Glutamatergic neuron (in vitro differentiated cells): Measurements from ENCODE around the gene PPP1CB. TPM values are rescaled to one million over a fixed set of nuclear protein-coding genes. Genes with fewer than 3 reads are reported as not detected.

Experiments
- DNase-seq: peaks from one replicate; pipeline ENCODE4 v3.0.0; 2022
- H3K27ac Mint-ChIP-seq: one replicate; pipeline ENCODE4 v1.8.0; 2020; ENCODE audit warnings: mild to moderate bottlenecking, mixed read lengths, inconsistent platforms; ENCODE audit not compliant: unreplicated experiment
- H3K27me3 Mint-ChIP-seq: one replicate; pipeline ENCODE4 v1.8.0; 2020; ENCODE audit warnings: mild to moderate bottlenecking, moderate library complexity, mixed read lengths, inconsistent platforms; ENCODE audit not compliant: unreplicated experiment
- H3K36me3 Mint-ChIP-seq: one replicate; pipeline ENCODE4 v1.8.0; 2020; ENCODE audit warnings: mild to moderate bottlenecking, mixed read lengths, inconsistent platforms; ENCODE audit not compliant: unreplicated experiment
- H3K4me1 Mint-ChIP-seq: one replicate; pipeline ENCODE4 v1.8.0; 2020; ENCODE audit warnings: mild to moderate bottlenecking, low read depth, mixed read lengths, inconsistent platforms; ENCODE audit not compliant: unreplicated experiment
- H3K4me3 Mint-ChIP-seq: one replicate; pipeline ENCODE4 v1.8.0; 2020; ENCODE audit warnings: mild to moderate bottlenecking, mixed read lengths, inconsistent platforms; ENCODE audit not compliant: unreplicated experiment
- H3K9me3 Mint-ChIP-seq: one replicate; pipeline ENCODE4 v1.8.0; 2020; ENCODE audit warnings: mild to moderate bottlenecking, moderate library complexity, mixed read lengths, inconsistent platforms; ENCODE audit not compliant: unreplicated experiment
- total RNA-seq: library from RNA; stranded (reverse); fragmentation: NEBNext Ultra II Directional; extraction: Animal tissue kit (Norgen Biotek cat#: 25700); gene quantifications from one replicate; pipeline ENCODE4 v1.2.1, GENCODE V29; 2021; ENCODE audit not compliant: unreplicated experiment
- TF ChIP-seq, protein P1 (sequence below): fragments of 200-600 bp; sonication (generic); IDR thresholded peaks from one replicate; pipeline ENCODE4 v1.5.0; 2021; ENCODE audit not compliant: partially characterized antibody, unreplicated experiment

Gene PPP1CB
- total RNA-seq, 1 donor from 2014 or later: 144 TPM

DNA sequence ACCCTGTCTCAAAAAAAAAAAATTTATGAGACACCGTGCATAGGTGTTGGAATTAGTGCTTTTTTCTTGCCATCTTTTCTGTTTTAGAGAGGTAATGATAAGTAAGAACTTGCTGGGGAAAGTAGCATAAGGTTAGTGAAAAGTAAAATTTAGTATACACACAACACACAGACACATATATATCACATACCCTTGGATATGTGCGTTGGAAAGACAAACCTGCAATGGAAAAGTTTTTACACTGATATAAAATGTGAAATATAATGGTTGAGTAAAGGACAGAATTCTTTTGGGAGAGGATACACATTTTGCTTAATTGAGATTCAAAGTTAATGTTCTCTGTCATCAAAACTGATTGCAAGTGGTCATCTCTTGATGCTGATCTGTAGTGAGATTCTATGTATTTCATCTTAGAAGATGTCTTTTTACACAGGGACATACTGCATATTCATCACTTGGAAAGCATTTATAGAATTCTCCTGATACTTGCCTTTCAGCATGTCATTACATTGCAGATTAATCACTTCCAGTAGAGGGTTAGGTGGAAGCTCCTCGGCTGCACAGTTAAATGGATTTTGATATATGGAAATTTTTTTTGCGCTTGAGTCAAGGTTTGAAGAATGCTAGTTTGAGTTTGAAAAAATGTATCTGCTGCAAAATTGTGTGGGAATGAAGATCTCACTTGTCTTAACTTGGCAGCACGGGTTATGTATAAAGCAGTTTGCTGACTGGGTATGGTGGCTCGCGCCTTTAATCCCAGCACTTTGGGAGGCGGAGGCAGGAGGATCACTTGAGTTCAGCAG is 13.5 kb downstream of the PPP1CB start:
- H3K4me1 Mint-ChIP-seq: peaks cover 8% of the 10 kb centered on the region
- no peaks in the 10 kb centered on the region for H3K9me3 Mint-ChIP-seq
- TF ChIP-seq, protein P1, sequence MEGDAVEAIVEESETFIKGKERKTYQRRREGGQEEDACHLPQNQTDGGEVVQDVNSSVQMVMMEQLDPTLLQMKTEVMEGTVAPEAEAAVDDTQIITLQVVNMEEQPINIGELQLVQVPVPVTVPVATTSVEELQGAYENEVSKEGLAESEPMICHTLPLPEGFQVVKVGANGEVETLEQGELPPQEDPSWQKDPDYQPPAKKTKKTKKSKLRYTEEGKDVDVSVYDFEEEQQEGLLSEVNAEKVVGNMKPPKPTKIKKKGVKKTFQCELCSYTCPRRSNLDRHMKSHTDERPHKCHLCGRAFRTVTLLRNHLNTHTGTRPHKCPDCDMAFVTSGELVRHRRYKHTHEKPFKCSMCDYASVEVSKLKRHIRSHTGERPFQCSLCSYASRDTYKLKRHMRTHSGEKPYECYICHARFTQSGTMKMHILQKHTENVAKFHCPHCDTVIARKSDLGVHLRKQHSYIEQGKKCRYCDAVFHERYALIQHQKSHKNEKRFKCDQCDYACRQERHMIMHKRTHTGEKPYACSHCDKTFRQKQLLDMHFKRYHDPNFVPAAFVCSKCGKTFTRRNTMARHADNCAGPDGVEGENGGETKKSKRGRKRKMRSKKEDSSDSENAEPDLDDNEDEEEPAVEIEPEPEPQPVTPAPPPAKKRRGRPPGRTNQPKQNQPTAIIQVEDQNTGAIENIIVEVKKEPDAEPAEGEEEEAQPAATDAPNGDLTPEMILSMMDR: no peak
- H3K27ac Mint-ChIP-seq: no peak overlapping the region
- H3K27me3 Mint-ChIP-seq: no peaks in the 10 kb centered on the region
- no peak for DNase-seq
- H3K4me3 Mint-ChIP-seq: no peak overlapping the region
- H3K36me3 Mint-ChIP-seq: no peaks in the 10 kb centered on the region

DNA sequence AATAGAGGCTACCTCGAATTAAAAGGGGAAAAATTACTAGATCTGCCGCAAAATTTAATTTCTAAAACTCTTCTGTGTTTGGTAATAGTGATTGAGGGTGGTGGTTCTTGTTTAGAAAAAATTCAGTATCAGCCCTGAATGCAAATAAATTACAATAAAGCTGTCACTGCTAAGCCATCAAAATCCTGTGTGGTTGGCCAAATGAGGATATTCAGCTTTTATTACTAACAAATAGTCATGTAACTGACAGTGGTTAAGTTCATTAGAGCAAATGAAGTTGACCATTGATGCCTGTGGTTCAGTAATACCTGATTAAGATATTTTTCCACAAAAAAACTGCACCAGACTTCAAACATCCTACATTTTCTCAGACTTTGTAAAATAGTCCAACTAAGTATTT is 14.4 kb downstream of the PPP1CB start:
- peaks cover 10% of the 10 kb centered on the region for H3K4me1 Mint-ChIP-seq
- TF ChIP-seq, protein P1: no peak
- H3K36me3 Mint-ChIP-seq: no peaks in the 10 kb centered on the region
- H3K4me3 Mint-ChIP-seq: no peak overlapping the region
- H3K27ac Mint-ChIP-seq: no peak overlapping the region
- H3K9me3 Mint-ChIP-seq: no peaks in the 10 kb centered on the region
- DNase-seq: no peak
- H3K27me3 Mint-ChIP-seq: no peaks in the 10 kb centered on the region

DNA sequence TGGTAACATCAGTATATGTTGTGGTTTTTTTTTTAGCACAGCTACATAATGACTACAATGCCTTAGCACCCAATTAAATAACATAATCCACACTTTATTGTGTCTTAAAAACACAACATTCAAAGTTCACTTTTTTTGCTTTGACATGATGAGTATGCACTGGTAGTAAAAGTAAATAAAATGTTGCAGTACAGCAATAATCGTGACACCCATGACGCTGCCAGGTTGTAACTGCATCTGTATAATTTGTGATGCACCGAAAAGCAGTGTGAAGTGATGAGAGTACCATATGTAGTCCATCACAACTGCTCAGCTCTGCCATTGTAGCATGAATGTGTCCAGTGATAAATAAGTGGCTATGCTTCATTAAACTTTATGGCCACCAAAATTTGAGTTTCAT is 15.7 kb downstream of the PPP1CB start:
- Mint-ChIP-seq H3K27ac (no peak overlapping the region), H3K9me3 (no peaks in the 10 kb centered on the region), H3K36me3 (no peaks in the 10 kb centered on the region), H3K27me3 (no peaks in the 10 kb centered on the region), H3K4me3 (no peak overlapping the region), H3K4me1 (peaks cover 14% of the 10 kb centered on the region)
- DNase-seq: no peak
- TF ChIP-seq, protein P1: no peak

DNA sequence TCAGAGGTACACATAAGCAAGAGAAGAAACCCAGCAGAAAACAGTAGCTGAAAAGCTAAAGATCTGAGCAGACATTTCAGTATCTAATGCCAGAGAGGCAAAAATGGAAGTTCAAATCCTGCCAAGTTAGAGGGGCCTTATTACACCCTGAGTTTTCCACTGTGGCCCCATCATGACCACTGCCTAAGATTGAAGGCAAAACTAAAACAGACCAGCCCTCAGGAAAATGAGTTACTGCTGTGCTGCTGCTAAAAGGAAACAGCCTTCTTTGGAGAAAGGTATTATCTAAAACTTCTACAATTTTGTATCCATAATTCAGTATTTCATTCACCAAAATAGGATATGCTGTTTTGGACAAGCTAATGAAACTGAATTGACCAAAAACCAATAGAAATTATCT is 16.8 kb downstream of the PPP1CB start:
- no peaks in the 10 kb centered on the region for H3K27me3 Mint-ChIP-seq

DNA sequence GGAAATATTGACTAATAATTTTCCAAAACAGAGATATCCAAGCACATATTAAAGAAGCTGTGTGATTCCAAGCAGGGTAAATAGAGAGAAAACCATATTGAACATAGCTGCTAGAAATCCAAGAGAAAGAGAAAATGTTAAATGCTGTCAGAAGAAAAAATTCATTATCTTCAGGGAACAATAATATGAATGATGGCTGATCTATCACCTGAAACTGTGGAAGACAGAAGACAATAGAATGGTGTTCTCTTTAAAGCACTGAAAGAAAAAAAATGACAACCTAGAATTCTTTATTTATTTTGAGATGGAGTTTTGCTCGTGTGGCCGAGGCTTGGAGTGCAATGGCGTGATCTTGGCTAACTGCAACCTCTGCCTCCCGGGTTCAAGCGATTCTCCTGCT is 17.3 kb downstream of the PPP1CB start:
- Mint-ChIP-seq H3K27ac (no peak overlapping the region), H3K4me3 (no peak overlapping the region), H3K4me1 (peaks cover 14% of the 10 kb centered on the region), H3K9me3 (no peaks in the 10 kb centered on the region), H3K36me3 (no peaks in the 10 kb centered on the region), H3K27me3 (no peaks in the 10 kb centered on the region)
- no peak for DNase-seq
- TF ChIP-seq, protein P1: no peak

More for the DNA sequence above, 16.8 kb downstream of the PPP1CB start:
- peak overlapping the region; percentile 3 for H3K27ac Mint-ChIP-seq
- no peak for DNase-seq
- no peak overlapping the region for H3K4me3 Mint-ChIP-seq
- H3K36me3 Mint-ChIP-seq: no peaks in the 10 kb centered on the region
- H3K4me1 Mint-ChIP-seq: peaks cover 14% of the 10 kb centered on the region
- TF ChIP-seq, protein P1: no peak
- H3K9me3 Mint-ChIP-seq: no peaks in the 10 kb centered on the region
